Liver (tissue), 3 donors: ENCODE data around the gene SPEF1.

ENCODE experiments used
- CTCF ChIP-seq: fragments of 150-350 bp; IDR thresholded peaks from 2 replicates; pipeline ENCODE4 v1.5.1; 2017; ENCODE audit warnings: improper control_type of control experiment, low read depth, low read length; ENCODE audit not compliant: missing input control
- GABPA ChIP-seq, 2 donors: IDR thresholded peaks in 1 of 2; conservative IDR thresholded peaks in 1 of 2; 2 replicates each; pipeline ENCODE4 v1.6.1; 2016; ENCODE audit warnings: antibody characterized with exemption in 2 of 2, mild to moderate bottlenecking in 1 of 2, moderate library complexity in 1 of 2
- TAF1 ChIP-seq: conservative IDR thresholded peaks from 2 replicates; pipeline ENCODE4 v1.6.1; 2016; ENCODE audit warnings: antibody characterized with exemption, mild to moderate bottlenecking
- YY1 ChIP-seq: IDR thresholded peaks from 2 replicates; pipeline ENCODE4 v1.6.1; 2016; ENCODE audit warnings: antibody characterized with exemption, mild to moderate bottlenecking
- donor health status: healthy.
- donor health status: healthy.

- TF ChIP-seq TAF1: no peak
- no peak for TF ChIP-seq YY1
- TF ChIP-seq CTCF: no peak
- TF ChIP-seq GABPA (IDR thresholded peaks at IDR 0.05 in 1 of 2, conservative IDR thresholded peaks at IDR 0.05 in 1 of 2): no peak
Measured at GRCh38 chr20:3739054-3739925, 42.0 kb downstream of the SPEF1 start.
